Esophagus muscularis mucosa (tissue), 4 donors: Measurements from ENCODE around the gene FADS2. TPM values are rescaled to one million over a fixed set of nuclear protein-coding genes. Genes with fewer than 3 reads are reported as not detected.

Source experiments
- DNase-seq: peaks from one replicate; pipeline ENCODE4 v3.0.0-alpha.2; 2017; ENCODE audit errors: extremely low spot score
- H3K27ac ChIP-seq, 4 donors: fragments of 200-600 bp; sonication (generic); replicated peaks in 1 of 4; 1 replicate in 3 of 4; 2 replicates in 1 of 4; pipeline ENCODE4 v1.5.1; 2016 to 2019; ENCODE audit warnings: mild to moderate bottlenecking in 1 of 4
- H3K27me3 ChIP-seq, 4 donors: fragments of 200-600 bp; sonication (generic); one replicate each; pipeline versions ENCODE4 v1.5.1 to v1.6.0; 2016 to 2019
- H3K36me3 ChIP-seq, 4 donors: fragments of 200-600 bp; sonication (generic); one replicate each; pipeline ENCODE4 v1.5.1; 2016 to 2019
- H3K4me1 ChIP-seq, 4 donors: fragments of 200-600 bp; sonication (generic); one replicate each; pipeline ENCODE4 v1.5.1; 2016 to 2019
- H3K4me3 ChIP-seq, 4 donors: fragments of 200-600 bp; sonication (generic); 1 replicate in 2 of 4; 2 replicates in 2 of 4; pipeline ENCODE4 v1.5.1; 2016 to 2019; ENCODE audit warnings: mild to moderate bottlenecking in 4 of 4, moderate library complexity in 1 of 4
- H3K9me3 ChIP-seq, 4 donors: fragments of 200-600 bp; sonication (generic); 1 replicate in 3 of 4; 2 replicates in 1 of 4; pipeline ENCODE4 v1.5.1; 2016 to 2019
- EP300 ChIP-seq: sonication (generic); formaldehyde crosslinking; IDR thresholded peaks from one replicate; pipeline ENCODE4 v1.6.1; 2017; ENCODE audit warnings: antibody characterized with exemption
- POLR2A ChIP-seq: fragments of 450-650 bp; IDR thresholded peaks from one replicate; pipeline ENCODE4 v1.6.1; 2017; ENCODE audit warnings: antibody characterized with exemption, moderate library complexity, mild to moderate bottlenecking, low read depth
- POLR2AphosphoS5 ChIP-seq, 2 donors: sonication (generic); formaldehyde crosslinking; IDR thresholded peaks; one replicate each; pipeline ENCODE4 v1.6.1; 2017; ENCODE audit warnings: antibody characterized with exemption in 2 of 2
- WGBS: methylation state at CpG from one replicate; pipeline ENCODE4 v1.1.5; 2018; 5-methylcytosine and 5-hydroxymethylcytosine counted together
- intact Hi-C: fragments of 100-400 bp; cut with DNase I; formaldehyde crosslinking; loops from one replicate; pipeline ENCODE4 v1.15.1; 2023
- total RNA-seq, 4 donors: library from RNA; depleted of rRNA; stranded (reverse); fragments of >200 nt; gene quantifications; one replicate each; pipeline versions ENCODE4 v1.1.0 to v1.2.1, GENCODE V29; 2016
- TF ChIP-seq, protein P1 (sequence below), 3 experiments: fragments of 200-600 bp in 2 of 3; fragments of 450-650 bp in 1 of 3; sonication (generic) in 2 of 3; IDR thresholded peaks; one replicate each; pipeline ENCODE4 v1.5.1; 2017 to 2019; ENCODE audit warnings: antibody characterized with exemption in 3 of 3, mild to moderate bottlenecking in 2 of 3, moderate library complexity in 1 of 3

Gene FADS2
- total RNA-seq, 4 donors from 2014 or later: 15.9 to 32.8 (median 28.0) TPM

DNA sequence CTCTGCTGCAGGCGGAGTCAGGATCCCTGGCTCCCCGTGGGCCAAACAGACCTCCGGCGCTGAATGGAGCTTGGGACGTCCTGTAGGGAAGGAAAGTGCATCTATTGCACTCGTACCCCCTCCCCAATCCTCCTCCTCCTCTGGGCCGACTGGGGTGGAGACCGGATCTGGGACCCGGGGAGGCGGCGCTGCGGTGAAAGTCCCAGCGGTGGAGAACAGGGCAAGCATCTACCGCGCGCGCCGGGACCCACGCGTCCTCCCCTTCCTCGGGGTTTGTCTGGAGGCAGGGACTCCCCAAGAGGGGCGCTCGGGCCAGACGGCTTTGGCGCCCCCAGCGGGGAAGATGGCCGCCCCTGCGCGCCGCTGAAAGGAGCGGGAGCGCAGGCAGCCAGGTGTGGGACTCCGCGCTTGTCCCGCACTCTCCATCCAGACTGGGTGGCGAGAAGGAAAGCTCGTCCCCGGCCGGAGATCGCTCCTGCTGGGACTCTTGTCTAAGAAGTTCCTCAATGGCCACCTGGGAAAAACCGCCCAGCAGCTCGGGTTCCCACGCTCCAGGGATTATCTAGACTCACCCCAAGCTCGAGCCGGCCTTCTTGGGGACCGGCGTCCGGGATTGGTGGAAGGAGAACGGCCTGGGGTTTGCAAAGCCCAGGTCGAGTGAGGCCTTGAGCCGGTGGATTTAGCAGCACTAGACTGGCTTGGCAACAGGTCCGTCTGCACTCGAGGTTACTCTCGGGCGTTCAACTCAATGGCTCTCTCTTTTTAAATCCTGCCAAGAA is 718 bp downstream of the FADS2 start:
- intact Hi-C loops: no loop called here
- Histone ChIP-seq H3K9me3 (no peaks in the 10 kb centered on the region), H3K4me1 (peaks cover 18 to 63% (median 53%) of the 10 kb centered on the region in 4 donors), H3K36me3 (no peaks in the 10 kb centered on the region), H3K27ac (peak overlapping the region; percentile 77 to 91 (median 86)), H3K27me3 (no peaks in the 10 kb centered on the region), H3K4me3 (peak overlapping the region; percentile 59 to 68 (median 62))
- 4% methylated on average over 49 of the region's 55 CpGs for WGBS
- peak; percentile 92 for DNase-seq
- no peak for TF ChIP-seq POLR2AphosphoS5 (IDR thresholded peaks at IDR 0.05)
- no peak for TF ChIP-seq POLR2A
- TF ChIP-seq EP300: no peak
- TF ChIP-seq, protein P1, sequence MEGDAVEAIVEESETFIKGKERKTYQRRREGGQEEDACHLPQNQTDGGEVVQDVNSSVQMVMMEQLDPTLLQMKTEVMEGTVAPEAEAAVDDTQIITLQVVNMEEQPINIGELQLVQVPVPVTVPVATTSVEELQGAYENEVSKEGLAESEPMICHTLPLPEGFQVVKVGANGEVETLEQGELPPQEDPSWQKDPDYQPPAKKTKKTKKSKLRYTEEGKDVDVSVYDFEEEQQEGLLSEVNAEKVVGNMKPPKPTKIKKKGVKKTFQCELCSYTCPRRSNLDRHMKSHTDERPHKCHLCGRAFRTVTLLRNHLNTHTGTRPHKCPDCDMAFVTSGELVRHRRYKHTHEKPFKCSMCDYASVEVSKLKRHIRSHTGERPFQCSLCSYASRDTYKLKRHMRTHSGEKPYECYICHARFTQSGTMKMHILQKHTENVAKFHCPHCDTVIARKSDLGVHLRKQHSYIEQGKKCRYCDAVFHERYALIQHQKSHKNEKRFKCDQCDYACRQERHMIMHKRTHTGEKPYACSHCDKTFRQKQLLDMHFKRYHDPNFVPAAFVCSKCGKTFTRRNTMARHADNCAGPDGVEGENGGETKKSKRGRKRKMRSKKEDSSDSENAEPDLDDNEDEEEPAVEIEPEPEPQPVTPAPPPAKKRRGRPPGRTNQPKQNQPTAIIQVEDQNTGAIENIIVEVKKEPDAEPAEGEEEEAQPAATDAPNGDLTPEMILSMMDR (IDR thresholded peaks at IDR 0.05): peak; percentile 19 to 52 (median 22)

DNA sequence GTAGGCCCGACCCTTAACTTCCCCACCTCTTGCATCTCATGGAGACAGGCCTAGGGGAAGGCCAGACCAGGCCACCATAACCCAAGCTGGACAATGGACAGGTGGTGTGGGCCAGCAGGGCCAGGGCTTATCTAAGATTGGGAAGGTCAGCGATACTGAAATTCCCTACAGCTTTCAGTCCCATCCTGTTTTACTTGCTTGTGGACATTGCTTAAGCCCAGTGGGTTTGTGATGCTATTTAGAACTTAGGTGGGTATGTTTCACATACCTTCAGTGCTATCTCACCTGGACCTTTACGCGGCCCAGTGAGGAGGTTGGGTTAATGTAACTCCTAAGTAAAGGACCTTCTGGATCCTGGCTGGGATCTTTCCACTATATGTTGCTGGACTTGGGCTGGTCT is 1.7 kb downstream of the FADS2 start:
- Histone ChIP-seq H3K4me3 (peak overlapping the region in 2 of 4 donors; percentile 59 to 61), H3K36me3 (no peaks in the 10 kb centered on the region), H3K9me3 (no peaks in the 10 kb centered on the region), H3K27ac (peak overlapping the region; percentile 77 to 91 (median 86)), H3K4me1 (peaks cover 22 to 72% (median 62%) of the 10 kb centered on the region in 4 donors), H3K27me3 (no peaks in the 10 kb centered on the region)
- WGBS: 80% methylated on average over 4 of the region's 4 CpGs
- no peak for TF ChIP-seq POLR2AphosphoS5 (IDR thresholded peaks at IDR 0.05)
- TF ChIP-seq EP300: no peak
- no peak for TF ChIP-seq POLR2A
- TF ChIP-seq, protein P1 (IDR thresholded peaks at IDR 0.05): no peak
- DNase-seq: no peak
- intact Hi-C loops: no loop called here

DNA sequence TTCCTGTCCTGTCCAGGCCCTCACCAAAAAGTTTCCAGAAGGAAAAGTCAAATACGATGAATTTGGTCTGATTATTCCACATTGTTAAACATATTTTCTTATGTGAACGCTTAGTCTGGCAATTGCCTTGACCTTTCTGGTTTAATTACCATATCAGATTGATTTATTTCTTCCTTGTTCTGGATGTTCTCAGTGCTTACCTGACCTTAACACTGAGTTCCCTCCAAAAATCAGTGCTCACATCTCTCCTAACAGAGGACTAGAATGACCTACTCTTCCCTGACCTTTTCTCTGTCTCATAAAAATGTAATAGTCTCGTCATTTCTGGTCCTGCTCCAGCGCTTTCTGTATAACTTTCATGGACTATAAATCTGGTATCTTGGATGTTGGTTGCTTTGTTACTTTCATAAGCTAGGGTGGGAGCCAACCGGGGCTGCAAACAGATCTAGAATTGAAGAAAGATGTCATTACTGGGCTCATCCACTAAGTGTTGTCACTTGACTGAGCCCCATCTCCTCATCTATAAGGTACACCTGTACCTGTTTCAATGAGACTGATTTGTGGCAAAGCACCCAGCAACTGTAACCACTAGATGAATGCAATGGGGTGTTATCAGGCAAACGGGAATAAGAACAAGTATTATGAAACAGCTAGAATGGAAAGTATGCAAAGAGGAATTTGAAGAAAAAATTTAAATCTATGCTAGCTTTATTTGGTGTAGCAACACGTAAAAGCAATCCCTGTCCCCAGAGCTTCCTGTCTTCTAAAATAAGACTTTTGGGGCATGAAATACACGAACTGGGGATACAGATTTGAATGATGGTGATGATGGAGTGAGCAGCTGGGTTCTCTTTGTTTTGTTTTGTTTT is 2.4 kb downstream of the FADS2 start:
- TF ChIP-seq, protein P1 (IDR thresholded peaks at IDR 0.05): no peak
- TF ChIP-seq POLR2AphosphoS5 (IDR thresholded peaks at IDR 0.05) (peak in 1 of 2 donors; percentile 43), EP300 (no peak), POLR2A (no peak)
- intact Hi-C loops: no loop called here
- DNase-seq: no peak
- Histone ChIP-seq H3K9me3 (no peaks in the 10 kb centered on the region), H3K4me1 (peaks cover 29 to 79% (median 68%) of the 10 kb centered on the region in 4 donors), H3K4me3 (peak overlapping the region in 1 of 4 donors; percentile 61), H3K36me3 (no peaks in the 10 kb centered on the region), H3K27ac (peak overlapping the region; percentile 77 to 91 (median 86)), H3K27me3 (no peaks in the 10 kb centered on the region)
- WGBS: 36% methylated on average over 8 of the region's 8 CpGs

DNA sequence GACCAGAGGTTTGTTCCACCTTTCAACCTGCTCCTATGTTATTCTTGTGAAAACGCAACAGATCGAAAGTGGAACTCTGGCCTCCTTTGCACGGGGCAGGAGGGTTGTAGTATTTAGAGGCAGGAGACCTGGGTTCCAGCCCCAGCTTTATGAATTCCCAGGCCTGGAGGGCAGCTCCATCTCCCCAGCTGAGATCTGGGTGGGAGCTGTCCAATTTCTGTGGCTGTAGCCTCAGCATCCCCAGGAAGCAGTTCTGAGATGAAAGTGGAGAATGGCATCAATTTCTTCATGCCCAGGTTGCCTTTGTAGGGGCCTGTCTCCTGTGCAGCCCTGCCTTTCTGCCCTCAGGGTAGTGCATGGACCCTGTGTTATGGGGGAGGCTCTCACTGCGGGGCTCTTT is 4.1 kb downstream of the FADS2 start:
- 78% methylated on average over 3 of the region's 4 CpGs for WGBS
- Histone ChIP-seq H3K9me3 (no peaks in the 10 kb centered on the region), H3K4me1 (peaks cover 31 to 75% (median 64%) of the 10 kb centered on the region in 4 donors), H3K27ac (peak overlapping the region in 2 of 4 donors; percentile 82 to 91), H3K4me3 (no peak overlapping the region), H3K27me3 (no peaks in the 10 kb centered on the region), H3K36me3 (no peaks in the 10 kb centered on the region)
- intact Hi-C loops: no loop called here
- no peak for DNase-seq
- no peak for TF ChIP-seq POLR2A
- TF ChIP-seq, protein P1 (IDR thresholded peaks at IDR 0.05): no peak
- TF ChIP-seq EP300: no peak
- no peak for TF ChIP-seq POLR2AphosphoS5 (IDR thresholded peaks at IDR 0.05)
